NOMO-1 (cell line): ENCODE measurements around the gene SHBG.
"Not testable (repeated sequence)": the region's sequence is repeated elsewhere in the genome, so short reads cannot be mapped to it uniquely, and the experiment has no call there.

ENCODE experiments used
- DNase-seq, 2 experiments: peaks; one replicate each; lab custom pipeline; 2025; ENCODE audit not compliant: unreplicated experiment in 2 of 2; lab: John Stamatoyannopoulos, UW

The SHBG gene, protein sequence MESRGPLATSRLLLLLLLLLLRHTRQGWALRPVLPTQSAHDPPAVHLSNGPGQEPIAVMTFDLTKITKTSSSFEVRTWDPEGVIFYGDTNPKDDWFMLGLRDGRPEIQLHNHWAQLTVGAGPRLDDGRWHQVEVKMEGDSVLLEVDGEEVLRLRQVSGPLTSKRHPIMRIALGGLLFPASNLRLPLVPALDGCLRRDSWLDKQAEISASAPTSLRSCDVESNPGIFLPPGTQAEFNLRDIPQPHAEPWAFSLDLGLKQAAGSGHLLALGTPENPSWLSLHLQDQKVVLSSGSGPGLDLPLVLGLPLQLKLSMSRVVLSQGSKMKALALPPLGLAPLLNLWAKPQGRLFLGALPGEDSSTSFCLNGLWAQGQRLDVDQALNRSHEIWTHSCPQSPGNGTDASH

GRCh38 chr17:7629939-7630571, at the start of gene SHBG:
SHBG (plus strand) TSS chr17:7630135; CDS start chr17:7630173, 38 bp downstream.
- DNase-seq: no peak

DNA sequence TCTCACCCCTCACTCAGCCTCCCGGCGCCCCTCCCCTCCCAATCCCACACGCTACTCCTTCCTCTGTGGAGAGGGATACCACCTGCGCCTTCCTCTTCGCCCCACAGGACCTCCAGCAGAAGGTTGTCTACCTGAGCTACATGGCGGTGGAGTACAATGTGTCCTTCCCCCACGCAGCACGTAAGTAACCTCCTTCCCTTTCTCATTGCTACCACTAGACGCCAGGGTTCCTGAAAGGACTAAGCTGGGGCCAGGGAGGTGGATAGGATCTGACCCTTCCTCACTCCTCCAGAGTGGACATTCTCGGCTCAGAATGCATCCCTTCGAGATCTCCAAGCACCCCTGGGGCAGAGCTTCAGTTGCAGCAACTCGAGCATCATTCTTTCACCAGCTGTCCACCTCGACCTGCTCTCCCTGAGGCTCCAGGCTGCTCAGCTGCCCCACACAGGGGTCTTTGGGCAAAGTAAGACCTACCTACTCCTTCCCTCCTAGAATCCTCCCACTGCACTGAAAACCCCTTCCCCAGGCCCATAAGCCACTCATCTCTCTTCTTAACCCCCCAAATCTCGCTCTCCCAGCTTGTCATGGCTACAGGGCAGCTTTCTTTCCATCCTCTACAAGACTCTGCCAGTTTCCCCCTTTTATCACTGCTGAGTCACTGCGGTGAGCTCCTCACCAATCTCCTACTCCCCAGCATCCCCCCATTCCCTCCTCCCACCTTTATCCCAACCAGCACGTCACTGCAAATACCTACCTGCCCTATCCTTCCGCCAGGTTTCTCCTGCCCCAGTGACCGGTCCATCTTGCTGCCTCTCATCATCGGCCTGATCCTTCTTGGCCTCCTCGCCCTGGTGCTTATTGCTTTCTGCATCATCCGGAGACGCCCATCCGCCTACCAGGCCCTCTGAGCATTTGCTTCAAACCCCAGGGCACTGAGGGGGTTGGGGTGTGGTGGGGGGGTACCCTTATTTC, 49.0 kb upstream of the SHBG start:
- no peak for DNase-seq

DNA sequence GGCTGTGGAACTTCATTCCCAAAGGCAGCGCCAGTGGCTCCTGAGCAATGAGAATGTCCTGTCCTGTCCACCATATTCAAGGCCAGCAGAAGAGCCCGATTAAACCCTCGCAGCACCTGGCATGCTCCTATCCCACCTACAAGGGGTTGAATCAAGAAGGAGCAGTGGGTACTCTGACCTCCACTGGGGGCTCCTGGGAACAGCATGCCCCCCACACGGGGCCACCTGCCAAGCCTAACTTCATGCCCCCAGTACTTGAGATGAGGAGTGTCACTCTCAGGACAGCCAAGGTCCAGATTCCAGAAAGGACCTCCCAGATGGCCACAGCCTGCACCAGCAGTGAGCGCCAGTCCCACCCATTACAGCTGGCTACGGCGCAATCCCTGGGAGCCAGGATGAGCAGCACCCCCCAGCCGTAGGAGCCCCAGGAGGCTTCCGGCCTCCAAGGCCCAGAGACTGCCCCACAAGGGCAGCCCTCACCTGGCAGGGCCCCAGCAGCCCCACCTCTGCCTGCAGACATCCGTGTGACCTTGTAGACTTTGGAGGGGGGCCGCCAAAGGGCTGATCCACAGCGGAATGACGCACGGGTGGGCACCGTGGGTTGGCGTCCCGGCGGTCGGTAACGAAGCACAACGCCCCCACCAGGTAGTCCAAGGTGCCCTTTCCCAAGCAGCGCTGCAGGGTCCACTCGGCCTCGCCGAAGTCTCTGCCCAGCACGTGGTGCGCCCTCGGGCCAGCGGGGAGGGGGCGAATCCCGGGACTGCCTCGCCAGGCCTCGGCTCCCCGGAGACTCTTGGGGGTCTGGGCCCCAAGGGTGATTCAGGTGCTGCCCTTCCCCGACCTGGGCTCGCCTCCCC, 47.3 kb upstream of the SHBG start:
- DNase-seq: no peak

- peak; percentile 94 to 97 for DNase-seq
Measured at GRCh38 chr17:7583253-7584109, 46.5 kb upstream of the SHBG start, which contains the start of gene MPDU1. MPDU1 (plus strand) TSS chr17:7583852; CDS start chr17:7583863, 11 bp downstream.

DNA sequence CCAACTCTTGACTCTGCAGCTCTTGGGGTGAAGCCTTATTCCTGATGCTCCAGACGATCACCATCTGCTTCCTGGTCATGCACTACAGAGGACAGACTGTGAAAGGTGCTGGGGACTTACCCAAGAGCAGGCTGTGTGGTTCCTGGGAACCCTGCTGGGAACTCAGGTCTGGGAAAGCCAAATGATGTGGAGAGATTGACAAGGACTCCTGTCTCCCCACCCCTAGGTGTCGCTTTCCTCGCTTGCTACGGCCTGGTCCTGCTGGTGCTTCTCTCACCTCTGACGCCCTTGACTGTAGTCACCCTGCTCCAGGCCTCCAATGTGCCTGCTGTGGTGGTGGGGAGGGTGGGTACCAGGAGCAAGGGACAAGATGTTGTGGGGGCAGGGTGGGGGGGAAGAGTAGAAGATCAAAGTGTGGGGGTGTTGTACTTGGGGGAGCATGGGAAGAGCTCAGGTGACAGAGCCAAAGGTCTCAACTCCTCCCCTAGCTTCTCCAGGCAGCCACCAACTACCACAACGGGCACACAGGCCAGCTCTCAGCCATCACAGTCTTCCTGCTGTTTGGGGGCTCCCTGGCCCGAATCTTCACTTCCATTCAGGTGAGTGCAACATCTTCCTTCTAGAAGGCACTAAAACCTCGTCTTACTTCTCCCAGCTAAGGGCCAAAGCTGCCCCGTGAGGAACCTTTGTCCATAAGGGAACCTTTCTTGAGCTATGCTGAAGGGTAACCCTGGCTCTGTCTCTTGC, 43.1 kb upstream of the SHBG start:
- DNase-seq: peak in 1 of 2 experiments; percentile 26

DNA sequence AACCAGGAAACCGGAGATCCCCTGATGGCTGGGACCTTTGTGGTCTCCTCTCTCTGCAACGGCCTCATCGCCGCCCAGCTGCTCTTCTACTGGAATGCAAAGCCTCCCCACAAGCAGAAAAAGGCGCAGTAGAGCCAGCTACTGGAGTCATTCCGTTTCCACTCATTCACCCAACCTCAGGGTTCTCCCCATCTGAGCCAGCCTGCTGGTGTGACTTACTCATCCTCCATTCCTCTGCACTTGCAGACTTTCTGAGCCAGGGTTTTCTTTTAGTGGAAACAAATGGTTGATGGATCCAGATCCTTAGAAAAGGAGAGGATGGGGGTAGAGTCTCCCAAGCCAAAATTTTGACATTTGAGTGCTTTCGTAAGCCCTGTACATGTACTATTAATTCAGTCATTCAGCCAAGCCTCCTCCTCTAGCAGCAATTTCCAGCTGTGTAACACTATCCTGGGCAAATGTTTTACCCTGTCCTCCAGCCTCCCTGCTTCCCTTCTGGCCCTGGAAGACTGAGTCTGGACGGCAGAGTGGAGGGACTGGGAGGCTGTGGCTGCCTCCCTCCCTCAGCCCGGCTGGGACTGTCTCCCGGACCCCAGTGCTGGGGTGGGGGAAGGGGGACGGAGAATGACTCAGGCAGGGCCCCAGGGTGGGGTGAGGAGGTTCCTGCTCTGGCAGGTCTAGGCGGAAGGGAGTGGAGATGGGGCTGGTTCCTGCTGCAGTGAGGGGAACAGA, 42.3 kb upstream of the SHBG start:
- peak; percentile 26 to 42 for DNase-seq

DNA sequence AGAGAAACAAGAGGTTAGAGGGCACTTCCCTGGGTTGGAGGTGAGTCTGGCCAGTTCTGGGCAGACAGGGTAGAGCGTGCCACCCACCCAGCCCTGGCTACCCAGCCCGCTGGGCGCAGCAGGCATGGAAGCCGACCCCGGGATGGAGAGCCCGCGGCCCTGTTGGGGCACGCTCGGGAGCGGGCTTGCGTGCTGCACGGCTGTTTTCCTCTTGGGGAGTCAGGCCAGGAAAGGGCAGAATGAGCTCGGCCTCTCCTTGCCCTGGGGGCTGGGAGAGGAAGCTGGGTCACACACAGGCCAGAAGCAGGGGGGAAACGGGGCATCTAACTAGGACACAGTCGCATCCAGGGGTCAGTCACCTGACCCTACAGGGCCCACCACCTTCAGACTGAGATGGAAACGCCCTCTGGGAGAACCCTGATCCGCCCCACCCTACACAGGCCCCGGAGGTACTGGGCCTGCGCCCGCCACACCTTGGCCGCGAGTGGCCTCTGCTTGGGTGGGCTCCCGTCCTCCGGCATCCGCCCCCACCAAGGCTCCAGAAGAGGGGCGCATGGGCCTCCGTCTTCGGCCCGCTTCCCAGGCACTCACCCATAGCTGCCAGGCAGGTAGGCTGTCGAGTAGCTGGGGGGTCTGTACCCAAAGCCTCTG, 41.3 kb upstream of the SHBG start:
- DNase-seq: no peak

- DNase-seq: peak; percentile 63 to 74
Measured at GRCh38 chr17:7589204-7589868, 40.6 kb upstream of the SHBG start.

GRCh38 chr17:7589891-7590691, 39.8 kb upstream of the SHBG start, which contains the start of gene SOX15:
SOX15 (minus strand) TSS chr17:7590094; CDS start chr17:7589676, 418 bp downstream.
- DNase-seq: no peak

- DNase-seq: no peak
Measured at GRCh38 chr17:7590743-7591142, 39.2 kb upstream of the SHBG start.

DNA sequence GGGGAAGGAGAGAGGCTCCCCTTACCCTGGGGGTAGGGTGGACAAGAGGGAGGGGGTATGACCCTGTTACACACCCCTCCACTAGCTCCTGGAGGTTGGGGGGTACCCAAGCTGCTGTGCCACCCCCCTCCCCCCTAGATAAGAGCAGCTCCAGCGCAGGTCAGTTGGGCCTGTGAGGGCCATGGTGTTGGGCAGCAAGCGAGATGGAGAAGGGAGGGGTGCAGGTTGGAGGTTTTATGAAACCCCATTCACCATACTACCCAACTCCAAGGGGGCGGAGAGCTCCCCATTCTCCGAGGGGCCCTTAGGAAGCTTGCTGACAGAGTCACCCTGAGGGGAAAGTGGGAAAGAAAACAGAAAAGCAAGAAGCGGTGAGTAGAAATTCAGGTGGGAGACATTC, 38.3 kb upstream of the SHBG start:
- no peak for DNase-seq

- no peak for DNase-seq
Measured at GRCh38 chr17:7592422-7593021, 37.4 kb upstream of the SHBG start.

DNA sequence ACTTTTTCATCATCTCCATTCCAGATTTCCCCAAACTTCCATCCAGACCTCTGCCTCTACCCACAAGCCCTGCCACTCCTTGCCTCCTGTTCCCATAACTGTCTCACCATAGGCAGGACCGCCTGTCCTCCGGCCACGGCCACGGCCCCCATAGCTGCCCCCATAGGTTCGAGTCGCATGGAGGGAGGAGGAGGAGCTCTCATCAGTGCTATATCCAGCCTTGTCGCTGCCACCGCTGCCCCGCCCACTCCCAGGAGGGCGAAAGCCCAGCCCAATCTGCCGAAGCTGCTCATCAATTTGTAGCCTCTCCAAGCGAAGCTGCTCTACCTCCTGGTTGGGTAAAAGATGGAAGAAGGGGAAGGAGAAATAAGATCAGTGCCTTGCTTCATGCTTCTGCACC, 36.6 kb upstream of the SHBG start:
- DNase-seq: no peak

GRCh38 chr17:7597561-7597960, 32.4 kb upstream of the SHBG start:
- not testable (repeated sequence) for DNase-seq

GRCh38 chr17:7606280-7606679, 23.7 kb upstream of the SHBG start:
- DNase-seq: no peak
